HAP-1 (cell line): ENCODE data around the gene SORCS2.

Experiments used
- DNase-seq, 2 experiments: peaks; one replicate each; pipeline ENCODE4 v3.0.0-alpha.2; 2016 to 2020; ENCODE audit warnings: low spot score in 2 of 2
- H3K27me3 ChIP-seq: fragments of 250-450 bp; sonication (Bioruptor Pico); 2 replicates; pipeline ENCODE4 v1.5.1; 2020; ENCODE audit warnings: low read depth, mild to moderate bottlenecking, moderate library complexity
- H3K36me3 ChIP-seq: fragments of 250-450 bp; sonication (Bioruptor Pico); replicated peaks from 2 replicates; pipeline ENCODE4 v1.5.1; 2020; ENCODE audit warnings: mild to moderate bottlenecking
- H3K4me1 ChIP-seq: fragments of 250-450 bp; sonication (Bioruptor Pico); 2 replicates; pipeline ENCODE4 v1.5.1; 2020; ENCODE audit warnings: mild to moderate bottlenecking
- H3K4me3 ChIP-seq: fragments of 250-450 bp; sonication (Bioruptor Pico); 2 replicates; pipeline ENCODE4 v1.5.1; 2020; ENCODE audit warnings: mild to moderate bottlenecking, moderate library complexity
- H3K9me3 ChIP-seq: fragments of 250-450 bp; sonication (Bioruptor Pico); 2 replicates; pipeline ENCODE4 v1.5.1; 2020; ENCODE audit warnings: mild to moderate bottlenecking, moderate library complexity
- in situ Hi-C: fragments of 300-500 bp; cut with MboI; formaldehyde crosslinking; loops from 3 replicates; pipeline ENCODE4 v1.14.3; 2020; ENCODE audit warnings: low sequenced_read_pairs, inconsistent platforms, mixed read lengths

The SORCS2 gene

DNA sequence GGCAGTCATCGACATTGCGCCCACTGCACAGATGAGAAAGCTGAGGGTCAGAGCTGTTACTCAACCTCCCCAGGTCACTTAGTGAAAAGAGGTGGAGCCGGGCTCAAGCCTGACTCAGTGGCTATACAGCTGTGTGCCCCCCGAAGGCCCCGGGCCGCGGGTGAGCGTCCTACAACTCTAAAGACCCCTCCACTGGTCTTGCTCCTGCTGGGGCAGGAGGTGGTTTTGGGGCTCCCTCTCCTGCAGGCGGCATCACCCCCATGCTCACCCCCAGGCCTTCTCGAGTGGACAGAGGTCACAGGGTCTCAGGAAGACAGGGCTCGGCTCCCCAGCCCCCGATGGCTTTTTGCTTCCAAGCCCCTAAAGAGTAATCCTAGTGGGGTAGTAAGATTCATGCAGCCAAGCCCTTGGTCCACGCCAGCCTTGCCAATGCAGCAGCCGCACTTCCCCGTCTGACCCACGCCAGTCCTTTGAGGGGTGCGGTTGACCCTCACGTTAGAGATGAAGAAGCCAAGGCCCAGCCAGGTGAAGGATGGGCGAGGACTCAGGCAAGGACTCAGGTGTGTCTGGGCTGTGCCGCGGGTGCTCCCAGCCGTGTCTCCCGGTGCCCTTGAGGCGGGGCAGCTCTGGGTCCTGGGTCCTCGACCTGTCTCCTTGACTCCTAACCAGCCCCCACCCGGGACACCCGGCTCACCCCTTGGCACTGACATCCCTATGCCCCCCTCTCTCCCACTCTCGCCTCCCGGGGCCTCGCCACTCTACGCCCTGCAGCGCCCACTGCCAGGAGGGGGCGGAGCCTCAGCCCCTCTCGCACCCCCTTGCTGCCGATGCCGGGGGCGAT, 547.0 kb downstream of the SORCS2 start:
- in situ Hi-C loops = no loop called here
- Histone ChIP-seq H3K9me3 (no peaks in the 10 kb centered on the region), H3K27me3 (peaks cover 39% of the 10 kb centered on the region), H3K36me3 (no peaks in the 10 kb centered on the region), H3K4me1 (no peaks in the 10 kb centered on the region), H3K4me3 (no peak overlapping the region)
- no peak for DNase-seq

- Histone ChIP-seq H3K27me3 (peaks cover 30% of the 10 kb centered on the region), H3K4me3 (no peak overlapping the region), H3K4me1 (no peaks in the 10 kb centered on the region), H3K36me3 (no peaks in the 10 kb centered on the region), H3K9me3 (no peaks in the 10 kb centered on the region)
- no peak for DNase-seq
- in situ Hi-C loops = no loop called here
Observed at GRCh38 chr4:7739918-7740865, 547.9 kb downstream of the SORCS2 start.

DNA sequence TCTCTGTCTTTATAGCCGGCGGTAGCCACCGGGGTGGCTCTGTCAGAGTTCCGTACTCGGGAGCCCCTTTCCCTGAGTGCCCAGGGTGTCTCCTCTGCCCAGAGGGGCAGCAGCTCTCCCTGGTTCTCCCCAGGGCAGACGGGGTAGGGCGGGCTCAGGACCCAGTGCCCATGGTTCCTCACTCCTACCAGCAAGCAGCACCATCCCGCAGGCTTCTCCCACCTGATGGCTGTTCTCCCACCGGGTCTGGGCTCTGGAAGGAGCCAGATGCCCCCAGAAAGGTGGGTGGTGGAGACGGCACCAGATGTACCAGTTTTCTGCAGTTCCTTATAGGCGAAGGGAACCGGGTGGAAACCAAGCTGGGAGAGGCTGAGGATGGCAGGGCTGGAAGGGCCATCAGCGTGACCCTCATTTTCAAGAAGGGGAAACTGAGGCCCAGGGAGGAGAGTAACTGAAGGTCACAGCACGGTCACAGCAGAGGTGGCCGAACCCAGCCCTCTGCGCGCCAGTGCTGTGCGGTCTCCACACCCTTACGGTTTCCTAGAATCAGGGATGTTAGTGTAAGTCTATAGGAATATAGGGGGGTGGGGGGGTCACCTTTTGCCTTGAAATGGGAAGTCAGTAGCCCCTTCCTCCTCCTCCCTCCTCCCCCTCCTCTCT, 548.7 kb downstream of the SORCS2 start:
- DNase-seq = no peak
- Histone ChIP-seq H3K4me1 (no peaks in the 10 kb centered on the region), H3K4me3 (no peak overlapping the region), H3K9me3 (no peaks in the 10 kb centered on the region), H3K27me3 (peaks cover 22% of the 10 kb centered on the region), H3K36me3 (no peaks in the 10 kb centered on the region)
- in situ Hi-C loops = no loop called here

DNA sequence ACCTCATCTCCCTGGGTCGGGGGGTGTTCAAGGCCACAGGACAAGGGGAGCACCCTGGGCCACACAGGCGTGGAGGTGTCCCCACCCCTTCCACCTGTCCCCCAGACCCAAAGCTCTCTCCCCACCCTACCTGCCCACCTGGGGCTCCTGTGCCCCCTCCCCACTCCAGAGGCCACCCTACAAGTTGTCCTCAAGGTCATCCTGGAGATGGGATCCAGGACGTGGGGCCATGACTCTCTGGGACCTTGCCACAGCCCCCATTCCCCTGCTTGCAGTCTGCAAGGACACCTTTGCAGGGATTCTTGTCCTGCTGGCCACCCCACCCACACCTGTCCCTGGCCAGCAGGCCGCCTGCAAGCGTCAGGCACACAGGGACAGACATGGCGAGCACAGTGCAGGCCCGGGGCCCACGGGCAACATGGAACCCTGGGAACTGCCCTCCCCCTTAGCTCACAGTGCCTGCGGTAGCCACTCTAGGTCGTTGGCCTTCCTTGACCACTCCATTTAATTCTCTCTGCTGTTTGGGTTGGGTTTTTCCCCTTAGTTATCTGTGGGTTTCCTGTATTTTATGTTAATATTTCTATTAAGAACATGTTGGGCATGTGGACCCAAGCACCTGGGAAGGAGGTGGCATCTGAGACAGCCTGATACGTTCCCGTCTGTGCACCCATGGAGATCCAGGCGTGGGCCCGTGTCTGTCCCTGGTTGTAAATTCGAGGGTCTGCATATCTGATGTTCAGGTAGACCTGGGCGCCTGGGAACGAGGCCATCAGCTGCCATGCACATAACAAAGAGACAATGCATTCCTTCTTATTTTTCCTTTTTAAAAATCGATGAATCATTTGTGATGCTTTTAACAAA, 549.8 kb downstream of the SORCS2 start:
- H3K4me1 ChIP-seq = no peaks in the 10 kb centered on the region
- DNase-seq = no peak
- no peaks in the 10 kb centered on the region for H3K9me3 ChIP-seq
- no peaks in the 10 kb centered on the region for H3K36me3 ChIP-seq
- H3K4me3 ChIP-seq = no peak overlapping the region
- H3K27me3 ChIP-seq = peaks cover 18% of the 10 kb centered on the region
- in situ Hi-C loops = no loop called here

DNA sequence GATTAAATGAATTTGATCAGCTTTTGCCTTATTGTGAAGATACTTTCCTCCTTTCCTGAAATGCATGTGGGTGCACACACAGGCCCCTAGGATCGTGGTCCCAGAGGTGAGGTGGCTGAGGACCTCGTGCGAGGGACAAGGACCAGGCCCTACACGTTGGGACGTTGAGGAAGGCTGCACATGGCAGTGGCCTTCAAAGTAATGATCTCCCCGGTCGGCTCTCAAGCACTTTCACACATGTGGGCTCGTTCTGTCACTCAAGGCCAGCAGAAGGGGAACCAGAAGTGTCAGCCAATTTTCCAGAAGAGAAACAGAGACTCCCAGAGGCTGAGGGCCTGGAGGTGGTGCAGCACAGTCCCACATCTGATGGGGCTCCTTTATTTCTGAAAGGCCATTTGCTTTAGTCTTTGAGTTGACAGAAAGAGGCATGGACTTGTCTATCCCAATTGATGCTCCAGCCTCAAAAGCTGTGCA, 550.5 kb downstream of the SORCS2 start:
- peaks cover 13% of the 10 kb centered on the region for H3K27me3 ChIP-seq
- DNase-seq = no peak
- H3K9me3 ChIP-seq = no peaks in the 10 kb centered on the region
- in situ Hi-C loops = no loop called here
- H3K36me3 ChIP-seq = no peaks in the 10 kb centered on the region
- H3K4me3 ChIP-seq = no peak overlapping the region
- no peaks in the 10 kb centered on the region for H3K4me1 ChIP-seq

DNA sequence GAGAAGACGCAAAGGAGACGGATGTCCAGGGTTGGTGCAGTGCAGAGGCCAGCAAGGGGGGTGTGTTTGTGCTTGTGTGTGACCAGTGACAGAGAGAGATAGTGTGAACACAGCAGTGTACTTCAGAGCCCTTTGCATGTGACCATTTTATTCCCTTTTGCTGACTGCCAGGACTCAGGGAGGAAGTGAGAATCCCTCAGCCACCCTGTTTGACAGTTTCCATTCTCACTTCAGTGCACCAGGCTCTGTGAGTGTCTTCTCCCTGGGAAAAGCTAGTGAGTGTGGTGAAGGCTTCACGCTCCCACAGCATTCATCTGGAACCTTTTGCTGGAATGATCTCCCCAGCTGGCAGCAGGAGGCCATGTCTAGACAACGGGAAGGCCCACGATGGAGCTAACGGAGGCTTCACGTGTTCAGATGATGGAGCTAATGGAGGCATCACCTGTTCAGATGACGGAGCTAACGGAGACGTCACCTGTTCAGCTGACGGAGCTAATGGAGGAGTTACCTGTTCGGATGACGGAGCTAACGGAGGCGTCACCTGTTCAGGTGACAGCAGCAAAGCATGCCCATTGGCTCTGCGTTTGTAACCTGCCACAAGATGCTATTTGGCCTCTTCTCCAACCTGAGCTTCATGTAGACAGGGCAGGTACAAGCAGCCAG, 551.9 kb downstream of the SORCS2 start:
- Histone ChIP-seq H3K36me3 (no peaks in the 10 kb centered on the region), H3K27me3 (0 out of 2 replicates have a peak, but pooled peaks cover 2% of the 10 kb centered on the region), H3K4me1 (no peaks in the 10 kb centered on the region), H3K4me3 (no peak overlapping the region), H3K9me3 (no peaks in the 10 kb centered on the region)
- in situ Hi-C loops = no loop called here
- DNase-seq = no peak

DNA sequence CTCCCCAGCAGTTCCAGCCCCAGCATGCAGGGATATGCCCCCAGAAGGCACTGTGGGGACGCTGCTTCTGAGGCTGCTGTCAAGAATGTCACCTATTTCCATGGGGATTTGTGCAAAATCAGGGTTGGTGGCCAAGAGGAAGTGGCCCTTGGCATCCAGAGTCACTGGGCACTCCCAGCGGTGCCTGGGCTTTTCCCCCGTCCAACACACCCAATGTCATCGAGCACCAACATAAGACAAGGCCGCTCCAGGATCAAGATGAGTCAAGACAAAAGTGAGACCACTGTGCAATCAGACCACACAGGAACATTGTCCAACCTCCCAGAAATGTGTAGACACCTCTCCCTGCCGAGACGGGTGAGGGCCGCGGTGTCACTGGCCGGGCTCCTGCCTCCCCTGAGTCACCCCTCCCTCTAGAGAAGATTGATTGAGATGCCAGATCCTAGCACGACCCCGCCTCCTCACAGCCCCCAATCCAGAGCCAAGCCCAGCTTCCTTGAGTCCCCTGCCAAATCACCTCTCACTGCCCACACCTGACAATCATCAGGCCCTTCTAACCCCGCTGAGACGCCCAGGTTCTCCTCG, 553.1 kb downstream of the SORCS2 start:
- H3K27me3 ChIP-seq = no peaks in the 10 kb centered on the region
- H3K36me3 ChIP-seq = no peaks in the 10 kb centered on the region
- in situ Hi-C loops = no loop called here
- no peak for DNase-seq
- H3K4me1 ChIP-seq = no peaks in the 10 kb centered on the region
- H3K4me3 ChIP-seq = no peak overlapping the region
- no peaks in the 10 kb centered on the region for H3K9me3 ChIP-seq

- Histone ChIP-seq H3K9me3 (no peaks in the 10 kb centered on the region), H3K4me3 (no peak overlapping the region), H3K36me3 (no peaks in the 10 kb centered on the region), H3K4me1 (no peaks in the 10 kb centered on the region), H3K27me3 (no peaks in the 10 kb centered on the region)
- in situ Hi-C loops = no loop called here
- no peak for DNase-seq
Observed at GRCh38 chr4:7746351-7747061, 554.2 kb downstream of the SORCS2 start.

DNA sequence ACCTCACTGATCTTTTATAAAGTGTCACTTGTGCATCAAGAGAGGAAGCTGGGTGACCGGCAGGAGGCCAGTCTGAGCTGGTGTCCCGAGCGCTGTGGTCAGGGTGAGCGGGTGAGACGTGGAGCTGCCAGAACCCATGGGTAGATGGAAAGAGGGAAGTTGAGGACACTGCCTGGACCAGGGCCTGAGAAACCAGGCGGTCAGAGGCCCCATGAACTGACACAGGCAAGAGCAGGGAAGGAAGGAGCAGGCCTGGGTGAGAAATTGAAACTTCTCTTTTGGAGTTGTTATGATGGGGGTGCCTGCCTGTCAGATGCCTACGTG, 554.7 kb downstream of the SORCS2 start:
- no peaks in the 10 kb centered on the region for H3K36me3 ChIP-seq
- DNase-seq = no peak
- in situ Hi-C loops = no loop called here
- H3K4me3 ChIP-seq = no peak overlapping the region
- no peaks in the 10 kb centered on the region for H3K4me1 ChIP-seq
- H3K27me3 ChIP-seq = no peaks in the 10 kb centered on the region
- no peaks in the 10 kb centered on the region for H3K9me3 ChIP-seq

DNA sequence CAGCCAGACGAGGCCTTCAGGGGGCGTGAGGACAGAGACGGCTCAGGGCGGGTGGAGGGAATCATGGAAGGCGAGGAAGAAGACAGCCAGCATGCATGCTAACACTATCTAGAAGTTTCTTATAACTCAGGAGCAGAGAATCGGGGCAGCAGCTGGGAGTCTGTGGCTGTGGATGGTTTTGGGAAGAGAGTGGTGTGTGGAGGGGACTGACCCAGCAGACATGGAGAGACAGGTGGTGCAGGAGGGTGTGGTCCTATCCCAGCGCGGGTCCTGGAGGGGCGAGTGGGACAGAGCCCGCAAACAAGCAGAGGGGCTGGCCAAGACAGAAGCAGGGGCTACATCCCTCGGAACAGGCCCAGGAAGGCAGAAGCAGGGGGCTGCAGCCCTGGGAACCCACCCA, 555.2 kb downstream of the SORCS2 start:
- Histone ChIP-seq H3K4me3 (no peak overlapping the region), H3K27me3 (no peaks in the 10 kb centered on the region), H3K36me3 (no peaks in the 10 kb centered on the region), H3K4me1 (no peaks in the 10 kb centered on the region), H3K9me3 (no peaks in the 10 kb centered on the region)
- no peak for DNase-seq
- in situ Hi-C loops = no loop called here

DNA sequence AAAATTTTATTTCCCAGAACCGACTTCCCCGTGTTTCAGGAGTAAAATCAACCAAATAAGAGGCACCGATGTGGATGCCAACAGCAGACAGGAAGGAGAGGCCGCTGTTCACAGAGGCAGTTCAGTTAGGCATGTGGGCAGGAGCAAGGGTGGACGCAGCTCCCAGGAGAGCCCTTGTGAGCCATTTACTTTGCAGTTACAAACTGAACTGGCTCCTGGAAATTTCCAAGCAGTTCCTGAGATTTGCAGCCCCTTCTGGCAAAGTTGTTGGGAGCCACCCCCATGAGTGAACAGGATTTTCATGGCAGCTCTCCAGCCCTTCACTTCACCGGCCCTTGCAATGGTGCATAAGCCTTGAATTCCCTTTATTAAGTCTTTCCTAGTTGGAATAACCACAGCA, 558.2 kb downstream of the SORCS2 start:
- in situ Hi-C loops = no loop called here
- H3K27me3 ChIP-seq = no peaks in the 10 kb centered on the region
- H3K4me3 ChIP-seq = no peak overlapping the region
- H3K9me3 ChIP-seq = no peaks in the 10 kb centered on the region
- H3K4me1 ChIP-seq = no peaks in the 10 kb centered on the region
- no peaks in the 10 kb centered on the region for H3K36me3 ChIP-seq
- no peak for DNase-seq

DNA sequence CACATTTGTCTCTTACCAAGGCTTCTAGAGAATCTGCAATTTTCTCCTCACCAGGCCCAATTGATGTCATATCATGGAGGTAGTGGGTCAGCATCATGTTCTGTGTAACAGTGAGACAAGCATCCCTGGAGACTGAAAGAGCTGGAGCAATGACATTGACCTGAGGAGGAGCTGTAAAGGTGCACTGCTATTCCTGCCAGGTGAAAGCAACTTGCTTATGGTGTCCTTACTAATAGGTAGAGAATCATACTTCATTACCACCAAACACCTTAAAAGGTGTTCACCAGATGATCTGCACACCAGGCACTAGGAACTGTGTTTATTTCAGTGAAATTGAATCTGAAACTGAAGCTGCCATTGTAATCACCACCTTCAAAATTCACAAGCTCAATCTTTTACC, 558.6 kb downstream of the SORCS2 start:
- H3K9me3 ChIP-seq = no peaks in the 10 kb centered on the region
- no peaks in the 10 kb centered on the region for H3K36me3 ChIP-seq
- no peaks in the 10 kb centered on the region for H3K4me1 ChIP-seq
- H3K27me3 ChIP-seq = no peaks in the 10 kb centered on the region
- H3K4me3 ChIP-seq = no peak overlapping the region
- DNase-seq = no peak
- in situ Hi-C loops = no loop called here
